ENCODE data around the gene USP16. TPM values are rescaled to one million over a fixed set of nuclear protein-coding genes. Genes with fewer than 3 reads are reported as not detected.
"Not testable (repeated sequence)": the region's sequence is repeated elsewhere in the genome, so short reads cannot be mapped to it uniquely, and the experiment has no call there.

USP16 gene
- total RNA-seq, result 10 to 100 TPM; 33.2 to 41.3 (median 33.8) TPM
- 21.7 TPM for polyA plus RNA-seq
- long read RNA-seq, donor 1, transcript USP16-201 (19 exons, 3,004 nt), result major isoform, 12 of 44 reads
- long read RNA-seq, donor 1, partial matches to known transcripts, result 12 of 44 reads
- long read RNA-seq, donor 1, other reads (novel, unspliced or antisense), result 15 of 44 reads
- long read RNA-seq, donor 2, partial matches to known transcripts, result 1 of 12 reads
- long read RNA-seq, donor 2, other reads (novel, unspliced or antisense), result 7 of 12 reads
- long read RNA-seq, donor 3, partial matches to known transcripts, result 8 of 13 reads
- long read RNA-seq, donor 3, other reads (novel, unspliced or antisense), result 1 of 13 reads
- long read RNA-seq, donor 4, transcript USP16-201 (19 exons, 3,004 nt), result major isoform, 10 of 29 reads
- long read RNA-seq, donor 4, partial matches to known transcripts, result 2 of 29 reads
- long read RNA-seq, donor 4, other reads (novel, unspliced or antisense), result 10 of 29 reads

DNA sequence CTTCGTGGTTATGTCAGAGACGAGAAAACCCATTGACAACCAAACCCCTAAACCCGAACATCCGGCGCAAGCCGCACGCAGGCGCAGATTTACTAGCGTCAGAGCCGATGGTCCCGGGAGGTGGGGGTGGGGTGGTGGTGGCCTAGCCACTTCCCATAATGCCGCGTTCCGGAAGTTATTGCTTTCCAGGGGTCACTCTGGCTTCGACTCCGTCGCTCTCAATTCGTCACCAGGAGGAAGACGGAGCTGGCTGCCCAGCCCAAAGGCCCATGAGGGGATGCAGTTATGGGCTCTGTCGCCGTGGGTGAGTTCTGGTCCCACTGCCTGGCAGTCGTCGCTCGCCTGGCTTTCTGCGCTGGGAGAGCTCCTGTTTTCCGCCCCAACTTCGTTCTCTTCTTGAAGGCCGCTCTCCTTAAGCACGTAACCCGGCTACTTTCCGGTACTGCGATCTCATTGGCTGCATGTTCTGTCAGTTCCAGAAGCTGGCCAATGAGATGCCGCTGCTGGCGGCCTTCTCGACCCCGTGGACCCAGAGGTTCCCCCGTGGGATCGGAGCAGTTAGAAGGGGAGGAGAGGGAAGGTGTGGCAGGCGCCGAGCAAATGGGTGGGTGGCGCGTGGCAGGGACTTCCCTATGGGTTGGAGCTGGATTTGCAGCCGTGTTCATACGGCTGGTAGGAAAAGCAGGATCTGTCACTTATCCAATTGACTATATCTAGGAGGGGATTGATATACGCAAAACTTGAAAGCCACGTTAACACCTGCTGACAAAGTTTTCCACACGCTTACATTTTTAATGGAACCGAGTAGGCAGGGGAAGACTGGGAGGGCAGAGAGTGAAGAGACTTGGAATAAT, at the start of gene USP16:
TSS of gene USP16 (plus strand) at position 195 of the 854 bp plus-strand sequence. CDS start 3,246 bp downstream, outside the sequence.
- Histone ChIP-seq H3K27ac (ENCODE audit: low read length) (peak within 1 kb of the TSS; percentile 100), H3K9me3 (ENCODE audit: control insufficient read depth, low read length) (no peaks in the 10 kb centered on the region), H3K27me3 (ENCODE audit: control insufficient read depth, insufficient read depth) (no peaks in the 10 kb centered on the region), H3K4me3 (ENCODE audit: low read length) (peak within 1 kb of the TSS; percentile 86), H3K4me1 (ENCODE audit: control insufficient read depth, insufficient read depth, low read length) (peaks cover 3% of the 10 kb centered on the region)
- under 1% methylated on average over 48 of the region's 48 CpGs for WGBS
- ATAC-seq, result peak; percentile 98 to 99
- peak; percentile 96 to 97 (median 97) for DNase-seq
- intact Hi-C loops (cut with DNase I), result no loop called here

DNA sequence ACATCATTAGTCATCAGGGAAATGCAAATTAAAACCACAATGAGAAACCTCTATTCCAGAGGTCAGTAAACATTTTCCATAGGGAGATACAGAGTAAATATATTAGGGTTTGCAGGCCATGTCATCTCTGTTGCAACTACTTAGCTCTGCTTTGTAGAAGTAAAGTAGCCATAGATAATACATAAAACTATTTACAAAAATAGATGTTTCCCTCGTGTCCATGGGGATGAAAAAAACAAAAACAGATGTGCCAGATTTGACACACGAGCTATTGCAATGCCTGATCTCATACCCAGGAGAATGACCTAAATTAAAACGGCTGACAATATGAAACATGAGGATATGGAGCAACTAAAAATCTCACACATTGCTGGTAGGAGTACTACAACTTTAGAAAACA, 49.1 kb upstream of the USP16 start:
- 21% methylated on average over 3 of the region's 3 CpGs for WGBS
- no peak overlapping the region for H3K27ac ChIP-seq (ENCODE audit: low read length)

DNA sequence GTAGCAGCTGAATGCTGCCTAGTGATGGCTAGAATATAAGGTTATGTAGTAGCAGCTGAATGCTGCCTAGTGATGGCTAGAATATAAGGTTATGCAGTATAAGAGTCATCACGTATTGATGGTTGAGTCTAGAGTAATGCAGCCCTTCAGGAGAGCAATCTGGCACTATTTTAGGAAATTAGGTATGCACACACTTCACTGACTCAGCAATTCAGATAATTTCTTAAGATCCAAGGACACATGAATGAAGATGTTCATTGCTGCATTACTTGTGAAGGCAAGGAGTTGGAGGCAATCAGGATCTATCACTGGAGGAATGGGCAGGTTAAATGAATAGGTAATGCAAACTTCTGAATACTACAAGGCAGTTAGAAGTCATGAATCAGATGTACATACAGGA, 45.4 kb upstream of the USP16 start:
- Histone ChIP-seq H3K27me3 (ENCODE audit: control insufficient read depth, insufficient read depth) (no peaks in the 10 kb centered on the region), H3K4me1 (ENCODE audit: control insufficient read depth, insufficient read depth, low read length) (no peaks in the 10 kb centered on the region), H3K9me3 (ENCODE audit: control insufficient read depth, low read length) (no peaks in the 10 kb centered on the region), H3K4me3 (ENCODE audit: low read length) (no peak overlapping the region), H3K27ac (ENCODE audit: low read length) (no peak overlapping the region)
- intact Hi-C loops (cut with DNase I), result no loop called here
- WGBS, result 85% methylated on average over 1 of the region's 1 CpG
- no peak for DNase-seq
- ATAC-seq, result no peak

More for the DNA sequence above, 49.1 kb upstream of the USP16 start:
- Histone ChIP-seq H3K9me3 (ENCODE audit: control insufficient read depth, low read length) (no peaks in the 10 kb centered on the region), H3K4me1 (ENCODE audit: control insufficient read depth, insufficient read depth, low read length) (no peaks in the 10 kb centered on the region), H3K27me3 (ENCODE audit: control insufficient read depth, insufficient read depth) (no peaks in the 10 kb centered on the region), H3K4me3 (ENCODE audit: low read length) (no peak overlapping the region)
- DNase-seq (no peak), ATAC-seq (no peak)
- intact Hi-C loops (cut with DNase I), result no loop called here

DNA sequence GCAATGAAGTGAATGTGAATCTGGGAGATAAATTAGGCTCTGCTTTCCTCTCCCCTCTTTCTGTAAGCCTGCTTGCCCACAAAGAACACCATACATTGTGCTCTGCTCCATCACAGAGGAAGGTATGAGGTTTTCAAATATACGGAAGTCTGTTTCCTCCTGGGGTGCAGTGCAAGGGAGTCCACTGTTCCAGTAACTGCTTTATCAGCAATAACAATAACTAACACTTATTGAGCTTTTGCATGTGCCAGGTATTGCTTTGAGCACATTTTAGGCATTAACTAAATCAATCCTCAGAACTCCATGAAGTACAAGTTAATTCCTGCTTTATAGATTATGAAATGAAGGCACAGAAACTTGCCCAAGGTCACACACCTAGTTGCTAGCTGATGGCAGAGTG, 41.8 kb upstream of the USP16 start:
- no peak overlapping the region for H3K4me3 ChIP-seq (ENCODE audit: low read length)
- no peaks in the 10 kb centered on the region for H3K27me3 ChIP-seq (ENCODE audit: control insufficient read depth, insufficient read depth)
- intact Hi-C loops (cut with DNase I), result no loop called here
- no peaks in the 10 kb centered on the region for H3K4me1 ChIP-seq (ENCODE audit: control insufficient read depth, insufficient read depth, low read length)
- no peak overlapping the region for H3K27ac ChIP-seq (ENCODE audit: low read length)
- 82% methylated on average over 1 of the region's 1 CpG for WGBS
- ATAC-seq (no peak), DNase-seq (no peak)
- H3K9me3 ChIP-seq (ENCODE audit: control insufficient read depth, low read length), result no peaks in the 10 kb centered on the region

DNA sequence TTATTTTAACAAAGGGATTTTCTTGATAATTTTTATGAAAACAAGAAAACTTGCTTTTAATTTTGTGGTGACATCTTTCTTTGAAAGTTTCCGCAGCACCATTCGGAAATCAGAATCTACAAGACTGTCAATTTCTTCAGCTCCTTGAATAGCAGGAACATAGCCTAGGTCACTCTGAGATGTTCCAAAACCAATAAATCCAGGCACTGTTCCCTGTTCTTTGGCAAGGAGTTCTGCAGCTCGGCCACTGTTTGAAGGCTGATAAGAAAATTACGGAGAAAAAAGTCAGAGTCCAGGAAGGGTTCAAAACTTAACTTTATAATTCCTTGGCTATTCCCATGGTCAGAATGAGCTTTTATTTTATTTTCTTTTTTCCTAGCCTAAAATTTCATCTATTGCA, 37.8 kb upstream of the USP16 start:
- Histone ChIP-seq H3K4me3 (ENCODE audit: low read length) (no peak overlapping the region), H3K27ac (ENCODE audit: low read length) (no peak overlapping the region), H3K4me1 (ENCODE audit: control insufficient read depth, insufficient read depth, low read length) (no peaks in the 10 kb centered on the region), H3K9me3 (ENCODE audit: control insufficient read depth, low read length) (no peaks in the 10 kb centered on the region), H3K27me3 (ENCODE audit: control insufficient read depth, insufficient read depth) (no peaks in the 10 kb centered on the region)
- intact Hi-C loops (cut with DNase I), result no loop called here
- 58% methylated on average over 4 of the region's 4 CpGs for WGBS
- no peak for DNase-seq
- ATAC-seq, result peak; percentile 75 to 80

DNA sequence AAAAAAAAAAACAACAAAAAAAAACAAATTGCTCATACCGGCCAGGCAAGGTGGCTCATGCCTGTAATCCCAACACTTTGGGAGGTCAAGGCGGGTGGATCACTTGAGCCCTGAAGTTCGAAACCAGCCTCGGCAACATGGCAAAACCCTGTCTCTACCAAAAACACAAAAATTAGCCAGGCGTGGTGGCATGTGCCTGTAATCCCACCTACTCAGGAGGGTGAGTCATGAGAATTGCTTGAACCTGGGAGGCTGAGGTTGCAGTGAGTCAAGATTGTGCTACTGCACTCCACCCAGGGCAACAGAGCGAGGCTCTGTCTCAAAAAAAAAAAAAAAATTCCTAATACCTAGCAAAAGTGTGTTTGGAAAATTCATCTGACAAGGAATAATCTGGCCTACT, 36.3 kb upstream of the USP16 start:
- H3K27ac ChIP-seq (ENCODE audit: low read length); ATAC-seq; intact Hi-C loops (cut with DNase I); H3K27me3 ChIP-seq (ENCODE audit: control insufficient read depth, insufficient read depth); H3K9me3 ChIP-seq (ENCODE audit: control insufficient read depth, low read length); H3K4me3 ChIP-seq (ENCODE audit: low read length); H3K4me1 ChIP-seq (ENCODE audit: control insufficient read depth, insufficient read depth, low read length); DNase-seq: not testable (repeated sequence)
- 96% methylated on average over 6 of the region's 6 CpGs for WGBS

DNA sequence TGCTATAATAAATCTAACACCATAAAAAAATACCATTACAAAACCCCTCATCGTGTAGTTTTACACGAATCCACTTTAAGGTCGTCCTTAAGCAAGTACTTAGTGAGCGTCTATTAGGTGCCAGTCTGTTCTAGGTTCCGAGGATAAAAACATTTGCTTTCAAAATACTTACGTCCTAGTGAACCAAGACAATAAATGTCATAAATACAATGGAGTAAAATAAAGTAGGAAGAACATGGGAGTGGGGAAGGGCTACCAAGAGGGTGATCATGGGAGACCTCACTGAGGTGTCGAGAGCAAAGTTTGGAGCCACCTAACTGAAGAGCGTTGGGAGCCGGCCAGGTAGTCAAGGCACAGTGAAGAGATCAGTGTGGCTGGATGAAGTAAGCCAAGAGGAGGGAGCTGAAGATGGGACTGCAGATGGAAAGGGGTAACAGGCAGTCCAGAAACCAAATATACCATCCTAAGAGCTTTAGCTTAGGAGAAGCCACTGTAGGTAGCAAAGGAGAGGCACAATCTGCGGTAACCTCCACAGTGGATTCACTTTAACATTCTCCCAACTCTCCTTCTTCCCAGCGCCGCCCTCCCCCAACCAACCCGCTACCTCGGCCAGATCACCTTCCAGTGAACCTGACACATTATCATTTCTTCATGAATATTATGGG, 32.5 kb upstream of the USP16 start:
- no peaks in the 10 kb centered on the region for H3K4me1 ChIP-seq (ENCODE audit: control insufficient read depth, insufficient read depth, low read length)
- ATAC-seq (peak in 1 of 2 donors; percentile 15), DNase-seq (no peak)
- no peaks in the 10 kb centered on the region for H3K27me3 ChIP-seq (ENCODE audit: control insufficient read depth, insufficient read depth)
- H3K4me3 ChIP-seq (ENCODE audit: low read length), result peak overlapping the region; percentile 84
- 7% methylated on average over 14 of the region's 14 CpGs for WGBS
- intact Hi-C loops (cut with DNase I), result no loop called here
- no peaks in the 10 kb centered on the region for H3K9me3 ChIP-seq (ENCODE audit: control insufficient read depth, low read length)
- peak overlapping the region; percentile 76 for H3K27ac ChIP-seq (ENCODE audit: low read length)

DNA sequence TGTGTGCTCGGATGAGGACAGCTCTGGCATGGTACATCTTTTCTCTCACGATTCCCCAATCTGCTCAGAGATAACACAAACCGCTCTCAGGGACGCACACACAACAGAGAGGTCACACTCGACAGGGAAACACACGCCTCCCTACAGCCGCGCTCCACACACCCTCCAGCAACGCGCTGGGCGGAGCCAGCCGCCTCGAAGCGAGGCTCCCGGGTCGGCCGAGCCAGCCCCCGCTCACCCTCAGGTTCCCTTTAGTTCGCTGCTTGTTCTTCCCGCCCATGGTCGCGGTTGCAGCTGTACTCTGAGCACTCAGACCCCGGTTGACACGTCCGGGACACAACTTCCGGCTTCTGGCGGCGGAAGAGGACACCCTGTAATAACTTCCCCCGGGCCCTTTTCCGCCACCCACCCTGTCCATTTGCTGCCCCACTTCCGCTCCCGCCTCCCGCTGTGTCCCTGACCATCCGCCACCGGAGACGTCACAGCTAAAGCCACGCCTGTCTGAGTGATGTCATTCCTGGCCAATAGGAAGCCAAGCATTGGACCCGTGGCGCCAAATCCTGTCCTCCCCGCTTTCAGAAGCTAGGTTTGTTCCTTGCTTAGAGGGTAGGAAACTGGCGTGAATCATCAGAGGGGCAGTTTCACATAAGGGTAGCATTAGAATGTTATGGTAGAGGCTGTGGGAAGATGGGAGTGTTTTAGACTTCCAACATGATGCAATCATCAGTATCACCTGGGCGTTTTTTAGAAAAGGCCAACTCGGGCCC, 31.8 kb upstream of the USP16 start, which contains the start of gene LTN1:
TSS of gene LTN1 (minus strand) at position 352 of the 767 bp plus-strand sequence. CDS start at position 280, 72 bp downstream.
- peak; percentile 100 for ATAC-seq
- Histone ChIP-seq H3K4me1 (ENCODE audit: control insufficient read depth, insufficient read depth, low read length) (no peaks in the 10 kb centered on the region), H3K27me3 (ENCODE audit: control insufficient read depth, insufficient read depth) (no peaks in the 10 kb centered on the region), H3K4me3 (ENCODE audit: low read length) (peak within 1 kb of the TSS; percentile 84), H3K27ac (ENCODE audit: low read length) (peak within 1 kb of the TSS; percentile 76), H3K9me3 (ENCODE audit: control insufficient read depth, low read length) (no peaks in the 10 kb centered on the region)
- WGBS, result 1% methylated on average over 43 of the region's 43 CpGs
- intact Hi-C loops (cut with DNase I), result no loop called here
- DNase-seq, result peak; percentile 98 to 99 (median 99)

DNA sequence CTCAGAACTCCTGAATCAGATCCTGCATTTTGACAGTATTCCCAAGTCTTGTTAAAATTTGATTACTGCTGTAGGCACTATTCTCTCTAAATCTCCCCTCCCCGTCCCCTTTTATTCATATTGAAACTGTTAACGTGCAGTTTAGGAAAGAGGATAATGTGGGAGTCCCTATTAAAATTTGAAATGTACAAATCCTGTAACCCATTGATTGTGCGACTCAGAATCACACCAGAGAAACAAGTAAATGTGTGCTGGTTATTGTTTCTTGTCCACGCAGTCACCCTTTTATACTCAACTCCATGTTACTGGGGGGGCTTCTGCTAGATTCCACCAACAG, 31.2 kb upstream of the USP16 start:
- DNase-seq (no peak), ATAC-seq (no peak)
- WGBS, result 46% methylated on average over 4 of the region's 4 CpGs
- H3K4me1 ChIP-seq (ENCODE audit: control insufficient read depth, insufficient read depth, low read length), result no peaks in the 10 kb centered on the region
- H3K4me3 ChIP-seq (ENCODE audit: low read length), result peak overlapping the region; percentile 51
- H3K27ac ChIP-seq (ENCODE audit: low read length), result peak overlapping the region; percentile 69
- no peaks in the 10 kb centered on the region for H3K27me3 ChIP-seq (ENCODE audit: control insufficient read depth, insufficient read depth)
- no peaks in the 10 kb centered on the region for H3K9me3 ChIP-seq (ENCODE audit: control insufficient read depth, low read length)
- intact Hi-C loops (cut with DNase I), result no loop called here

DNA sequence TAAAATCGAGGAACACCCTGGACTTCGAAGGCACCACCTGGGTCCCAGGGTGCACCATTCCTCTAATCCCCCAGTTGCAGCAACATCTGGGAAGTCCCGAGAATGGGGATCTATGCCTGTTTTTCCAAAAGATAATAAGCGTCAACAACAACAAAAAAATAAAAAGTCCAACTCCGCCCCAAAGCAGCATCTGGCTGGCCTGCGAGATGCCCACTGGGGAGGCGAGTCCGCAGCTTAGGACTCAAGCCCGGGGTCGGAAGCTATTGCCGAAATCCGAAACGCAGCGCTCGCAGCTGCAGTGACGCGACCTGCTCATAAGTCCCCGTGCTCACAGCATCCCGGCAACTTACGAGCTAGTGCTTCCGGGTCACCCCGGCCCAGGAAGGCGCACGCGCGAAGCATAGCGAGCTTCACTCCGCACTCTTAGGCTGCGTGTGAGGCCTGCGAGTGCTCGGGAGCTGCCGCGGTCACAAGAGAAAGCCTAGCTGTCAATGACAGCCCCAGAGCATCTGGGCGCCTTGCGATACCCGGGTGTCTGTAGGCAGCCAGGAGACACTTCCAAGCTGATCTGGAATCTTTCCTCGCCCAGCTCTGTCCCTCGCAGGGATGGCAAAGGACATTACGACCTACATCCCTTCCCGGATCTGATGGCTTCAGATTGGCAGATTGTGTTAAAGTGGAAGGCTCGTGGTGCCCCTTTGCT, 21.9 kb upstream of the USP16 start:
- ATAC-seq, result peak; percentile 100
- H3K9me3 ChIP-seq (ENCODE audit: control insufficient read depth, low read length), result no peaks in the 10 kb centered on the region
- peak overlapping the region; percentile 71 for H3K4me3 ChIP-seq (ENCODE audit: low read length)
- H3K4me1 ChIP-seq (ENCODE audit: control insufficient read depth, insufficient read depth, low read length), result no peaks in the 10 kb centered on the region
- under 1% methylated on average over 41 of the region's 41 CpGs for WGBS
- H3K27ac ChIP-seq (ENCODE audit: low read length), result peak overlapping the region; percentile 98
- peak; percentile 97 to 98 (median 98) for DNase-seq
- H3K27me3 ChIP-seq (ENCODE audit: control insufficient read depth, insufficient read depth), result no peaks in the 10 kb centered on the region
- intact Hi-C loops (cut with DNase I), result no loop called here

Data from right cardiac atrium (tissue), 5 donors.